Epidermal melanocyte (primary cell): ENCODE data around the gene TRPV4.
"Not testable (repeated sequence)": the region's sequence is repeated elsewhere in the genome, so short reads cannot be mapped to it uniquely, and the experiment has no call there.

Experiments used
- DNase-seq: peaks from one replicate; pipeline ENCODE4 v3.0.0; 2011; ENCODE audit warnings: low spot score; ENCODE audit not compliant: insufficient read length

The TRPV4 gene

DNA sequence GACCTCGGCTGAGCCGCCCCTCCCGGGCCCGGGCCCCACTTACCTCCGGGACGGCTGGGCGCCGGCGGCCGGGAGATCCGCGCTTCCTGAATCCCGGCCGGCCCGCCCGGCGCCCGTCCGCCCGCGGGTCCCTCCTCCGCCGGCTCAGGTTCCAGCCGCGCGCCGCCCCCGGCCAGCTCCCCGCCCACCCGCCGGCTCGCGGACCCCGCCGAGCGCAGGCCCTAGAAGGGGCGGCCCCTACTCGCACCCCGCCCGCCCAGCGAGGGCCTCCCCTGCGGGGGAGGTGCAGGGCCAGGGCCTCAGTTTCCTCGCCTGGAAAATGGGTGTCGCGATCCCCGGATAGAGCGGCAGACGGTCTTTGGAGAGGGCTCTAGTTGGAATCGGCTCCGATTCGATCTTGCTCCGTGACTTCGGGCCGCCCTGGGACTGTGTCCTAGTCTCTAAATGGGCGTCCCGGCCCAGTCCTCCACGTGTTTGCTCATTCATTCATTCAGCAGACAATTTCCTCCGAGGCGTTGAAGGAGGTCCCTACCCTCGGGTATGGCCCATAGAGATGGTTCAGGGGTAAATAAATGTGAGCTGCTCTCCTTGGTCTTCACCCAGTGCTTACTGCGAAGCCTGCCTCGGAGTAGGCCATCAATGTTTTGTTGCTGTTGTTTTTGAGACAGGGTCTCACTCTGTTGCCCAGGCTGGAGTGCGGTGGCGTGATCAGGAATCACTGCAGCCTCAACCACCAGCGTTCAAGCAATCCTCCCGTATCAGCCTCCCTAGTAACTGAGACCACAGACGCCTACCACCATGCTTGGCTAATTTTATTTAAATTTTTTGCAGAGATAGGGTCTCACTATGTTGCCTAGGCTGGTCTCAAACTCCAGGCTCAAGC is at the start of gene TRPV4:
Gene TRPV4, minus strand, starts transcription at position 92 of the 883 bp plus-strand sequence. CDS start 18,602 bp downstream, outside the sequence.
- no peak for DNase-seq

- no peak for DNase-seq
These were observed 48.6 kb upstream of the TRPV4 start for GRCh38 chr12:109881752-109882151.

- DNase-seq = no peak
These were observed 47.7 kb upstream of the TRPV4 start for GRCh38 chr12:109880938-109881337.

GRCh38 chr12:109880043-109880931 is 47.1 kb upstream of the TRPV4 start, which contains the start of gene GLTP:
GLTP (minus strand) TSS chr12:109880541; CDS start chr12:109880374, 167 bp downstream.
- DNase-seq = peak; percentile 82

- DNase-seq = no peak
These were observed 46.3 kb upstream of the TRPV4 start for GRCh38 chr12:109879351-109880042.

DNA sequence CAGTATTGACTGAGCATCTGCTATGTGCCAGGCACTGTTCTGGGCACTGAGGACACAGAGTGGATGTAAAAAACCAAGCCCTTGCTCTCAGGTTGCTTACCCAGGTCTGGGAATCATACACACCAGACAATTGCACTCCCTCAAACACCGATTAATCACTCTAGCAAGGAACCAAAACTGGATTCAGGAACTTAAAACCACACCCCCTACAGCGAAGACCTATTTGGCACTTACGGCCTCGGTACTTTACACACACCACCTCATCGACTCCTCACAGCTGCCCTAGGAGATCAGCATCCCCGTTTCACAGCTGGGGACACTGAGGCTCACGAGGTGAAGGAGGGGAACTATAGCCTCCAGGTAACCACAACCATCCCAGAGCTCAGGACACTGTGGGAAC is 45.6 kb upstream of the TRPV4 start:
- DNase-seq = no peak

DNA sequence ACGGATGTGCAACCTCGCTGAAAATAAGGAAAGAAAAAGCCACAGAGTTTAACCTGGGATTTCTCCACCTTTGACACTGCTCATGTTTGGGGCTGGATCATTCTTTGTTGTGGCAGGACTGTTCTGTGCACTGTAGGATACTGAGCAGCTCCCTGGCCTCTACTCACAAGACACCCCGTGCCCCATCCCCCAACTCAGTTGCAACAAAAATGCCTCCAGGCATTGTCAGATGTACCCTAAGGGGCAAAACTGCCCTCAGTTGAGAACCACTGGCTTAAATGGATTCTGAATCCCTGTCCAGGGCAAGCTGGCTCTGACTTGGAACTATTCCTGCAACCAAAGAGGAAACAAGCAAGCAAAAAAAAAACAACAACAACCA is 45.0 kb upstream of the TRPV4 start:
- no peak for DNase-seq

DNA sequence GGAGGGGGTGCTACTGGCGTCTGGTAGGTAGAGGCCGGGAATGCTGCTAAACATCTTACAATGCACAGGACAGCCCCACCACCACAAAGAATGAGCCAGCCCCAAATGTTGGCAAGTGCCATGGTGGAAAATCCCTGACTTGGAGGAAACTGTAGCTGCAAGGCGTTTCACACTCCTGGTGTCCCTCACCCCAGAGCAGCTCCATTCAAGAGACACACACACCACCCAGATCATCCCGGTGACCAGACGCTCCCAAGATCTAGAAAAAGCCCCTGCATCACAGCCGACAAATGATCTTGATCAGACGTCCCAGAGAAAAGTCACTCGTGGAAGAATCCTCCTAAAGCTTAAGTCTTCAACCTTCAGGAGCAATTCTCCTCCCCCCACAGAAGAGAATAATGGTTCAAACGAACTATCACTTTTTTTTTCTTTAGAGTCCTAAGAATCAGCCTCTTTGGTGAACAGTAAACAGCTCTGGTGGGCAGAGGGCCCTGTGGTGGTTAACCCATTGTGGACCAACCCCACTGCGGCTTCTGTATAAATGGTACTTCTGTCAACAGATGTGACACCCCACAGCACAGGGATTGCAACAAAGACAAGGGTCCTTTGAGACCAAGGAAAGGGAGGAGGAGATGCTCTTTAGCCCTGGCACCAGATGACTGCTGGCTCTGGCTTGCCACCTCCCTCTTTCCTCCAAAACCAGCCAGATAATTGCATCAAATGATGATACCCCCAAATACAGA is 44.5 kb upstream of the TRPV4 start:
- no peak for DNase-seq

DNA sequence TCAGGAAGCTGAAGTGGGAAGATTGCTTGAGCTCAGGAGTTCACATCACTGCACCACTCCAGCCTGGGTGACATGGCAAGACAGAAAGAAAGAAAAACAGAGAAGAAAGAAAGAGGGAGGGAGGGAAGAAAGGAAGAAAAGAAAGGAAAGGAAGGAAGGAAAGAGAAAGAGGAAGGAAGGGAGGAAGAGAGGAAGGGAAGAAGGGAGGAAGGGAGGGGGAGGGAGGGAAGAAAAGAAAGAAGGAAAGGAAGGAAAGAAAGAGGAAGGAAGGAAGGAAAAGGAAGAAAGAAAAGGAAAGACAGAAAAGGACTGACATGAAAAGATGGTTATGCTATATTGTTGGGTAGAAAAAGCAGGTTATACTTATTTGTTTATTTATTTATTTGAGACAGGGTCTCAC is 43.2 kb upstream of the TRPV4 start:
- DNase-seq = no peak

GRCh38 chr12:109875572-109876131 is 42.5 kb upstream of the TRPV4 start:
- no peak for DNase-seq

DNA sequence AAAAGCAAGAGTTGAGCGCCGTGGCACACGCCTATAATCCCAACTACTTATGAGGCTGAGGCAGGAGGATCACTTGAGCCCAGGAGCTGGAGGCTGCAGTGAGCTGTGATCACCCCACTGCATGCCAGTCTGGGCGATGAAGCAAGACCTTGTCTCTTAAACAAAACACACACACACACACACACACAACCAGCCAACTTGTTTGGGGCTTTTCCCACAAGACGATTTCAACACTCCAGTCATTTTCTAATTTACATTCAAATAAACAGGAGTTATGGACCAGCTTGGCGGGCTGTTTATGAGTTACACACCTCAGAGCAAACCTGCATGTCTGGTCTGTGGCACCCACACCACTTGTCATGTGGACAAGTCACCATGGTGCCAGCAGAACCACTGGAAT is 40.5 kb upstream of the TRPV4 start:
- no peak for DNase-seq

DNA sequence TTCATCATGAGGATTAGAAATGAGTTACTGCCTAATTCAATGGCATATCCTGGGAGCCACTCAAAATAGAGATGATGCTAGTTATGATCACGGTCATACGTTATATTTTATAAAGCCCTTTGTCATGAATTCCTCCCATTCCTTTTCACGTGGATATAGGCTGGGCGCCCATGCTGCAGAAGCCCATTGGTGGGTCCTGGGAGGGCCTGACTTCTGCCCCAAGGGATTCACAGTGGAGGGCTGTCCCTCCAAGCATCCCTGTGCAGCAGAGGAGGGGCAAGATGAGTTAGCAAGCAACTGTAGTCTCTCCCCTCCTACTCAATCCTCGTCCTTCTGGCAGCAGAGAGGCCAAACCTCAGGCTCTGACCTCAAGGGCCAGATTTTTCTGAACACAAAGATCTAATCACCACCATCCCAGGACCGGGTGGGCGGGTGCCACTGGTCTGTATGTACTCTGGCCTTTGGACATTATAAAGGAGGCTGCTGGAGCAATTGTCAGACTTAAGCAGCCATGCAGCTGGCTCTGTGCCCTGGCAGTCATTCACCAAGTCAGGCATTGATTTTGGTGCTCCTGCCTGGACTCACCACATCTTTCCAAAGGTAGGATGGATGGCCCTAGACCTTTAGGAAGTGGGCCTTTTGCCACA is 38.6 kb upstream of the TRPV4 start:
- DNase-seq = no peak

DNA sequence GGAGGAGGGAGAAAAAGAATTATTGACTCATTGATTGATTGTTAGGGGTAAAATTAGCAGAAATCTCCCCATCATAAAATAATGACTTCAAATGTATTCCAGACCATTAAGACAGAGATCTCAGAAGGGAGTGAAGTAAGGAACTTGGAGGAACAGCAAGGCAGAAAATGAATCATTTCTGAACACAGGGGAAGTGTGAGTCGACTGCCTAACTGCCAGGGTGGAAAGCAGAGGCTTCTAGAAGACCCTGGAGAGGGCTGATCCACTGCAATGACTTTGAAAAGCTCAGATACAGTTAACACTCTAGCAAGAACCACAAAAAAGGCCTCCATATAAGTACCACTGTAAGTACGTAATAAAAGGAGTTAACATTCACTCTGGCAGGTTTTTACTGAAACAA is 37.5 kb upstream of the TRPV4 start:
- no peak for DNase-seq

GRCh38 chr12:109868182-109869051 is 35.2 kb upstream of the TRPV4 start:
- DNase-seq = no peak

DNA sequence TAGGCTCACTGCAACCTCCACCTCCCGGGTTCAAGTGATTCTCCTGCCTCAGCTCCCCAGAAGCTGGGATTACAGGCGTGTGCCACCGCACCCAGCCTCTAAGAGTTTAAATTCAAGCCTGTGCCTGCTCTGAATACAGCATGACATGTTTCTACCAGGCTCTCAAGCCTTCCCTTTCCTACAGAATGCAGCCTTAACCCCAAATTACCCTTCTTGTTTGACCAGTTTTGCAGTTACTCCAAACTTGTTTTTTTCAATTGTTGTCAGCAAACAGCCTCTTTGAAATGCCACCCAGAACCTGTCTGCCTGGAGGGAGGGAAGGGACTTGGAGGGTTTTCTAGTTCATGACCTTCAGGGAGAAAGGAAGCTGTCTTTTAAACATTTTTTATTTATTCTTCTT is 31.7 kb upstream of the TRPV4 start:
- DNase-seq = no peak

- DNase-seq = no peak
These were observed 30.9 kb upstream of the TRPV4 start for GRCh38 chr12:109863847-109864712.

DNA sequence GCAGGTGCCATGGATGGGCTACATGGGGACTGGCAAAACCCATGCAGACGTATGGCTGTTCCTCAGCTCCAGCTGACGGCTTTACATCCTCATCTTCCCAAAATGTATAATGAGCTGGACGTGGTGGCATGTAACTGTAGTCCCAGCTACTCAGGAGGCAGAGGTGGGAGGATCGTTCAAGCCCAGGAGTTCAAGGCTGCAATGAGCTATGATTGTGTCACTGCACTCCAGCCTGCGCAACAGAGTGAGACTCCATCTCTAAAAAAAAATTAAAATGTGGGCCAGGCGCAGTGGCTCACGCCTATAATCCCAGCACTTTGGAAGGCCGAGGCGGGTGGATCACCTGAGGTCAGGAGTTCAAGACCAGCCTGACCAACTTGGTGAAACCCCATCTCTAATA is 29.3 kb upstream of the TRPV4 start:
- DNase-seq = not testable (repeated sequence)

GRCh38 chr12:109861689-109862314 is 28.6 kb upstream of the TRPV4 start:
- no peak for DNase-seq
